ENCODE data around the gene ARL11. TPM values are rescaled to one million over a fixed set of nuclear protein-coding genes. Genes with fewer than 3 reads are reported as not detected.

Gene ARL11
- total RNA-seq, 3 donors from 2014 or later = 0.10 to 0.30 (median 0.18) TPM

DNA sequence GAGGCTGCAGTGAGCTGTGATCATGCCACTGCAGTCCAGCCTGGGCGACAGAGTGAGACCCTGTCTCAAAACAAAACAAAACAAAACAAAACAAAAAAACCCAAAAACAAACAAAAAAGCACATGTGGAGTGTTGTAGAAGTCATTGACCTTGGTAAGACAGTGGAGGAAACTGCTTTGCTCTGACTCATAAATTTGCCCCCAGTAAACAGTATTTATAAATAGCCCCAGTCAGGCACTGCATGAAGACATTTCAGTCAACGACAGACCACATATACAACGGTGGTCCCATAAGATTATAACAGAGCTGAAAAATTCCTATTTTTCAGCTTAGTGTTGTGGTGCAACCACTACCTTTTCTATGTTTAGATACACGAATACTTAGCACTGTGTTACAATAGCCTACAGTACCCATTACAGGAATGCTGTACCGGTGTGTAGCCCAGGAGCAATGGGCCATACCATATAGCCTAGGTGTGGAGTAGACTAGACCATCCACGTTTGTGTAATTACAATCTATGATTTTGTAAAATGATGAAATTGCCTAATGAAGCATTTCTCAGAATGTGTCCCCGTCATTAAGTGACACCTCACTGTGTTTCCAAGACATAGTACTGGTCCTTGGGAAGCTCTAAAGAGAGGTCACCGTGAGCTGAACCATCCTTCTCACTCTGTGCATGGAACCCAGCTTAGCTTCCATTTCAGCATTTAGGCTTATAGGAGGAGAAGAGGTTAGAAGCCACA is 1.1 kb downstream of the ARL11 start:
- Mint-ChIP-seq H3K27me3 (ENCODE audit: low read depth) (no peaks in the 10 kb centered on the region), H3K36me3 (ENCODE audit: insufficient read depth) (no peaks in the 10 kb centered on the region), H3K9me3 (no peaks in the 10 kb centered on the region), H3K4me1 (ENCODE audit: low read depth) (peaks cover 21% of the 10 kb centered on the region), H3K4me3 (peak overlapping the region; percentile 82)
- DNase-seq (no peak), ATAC-seq (no peak)

DNA sequence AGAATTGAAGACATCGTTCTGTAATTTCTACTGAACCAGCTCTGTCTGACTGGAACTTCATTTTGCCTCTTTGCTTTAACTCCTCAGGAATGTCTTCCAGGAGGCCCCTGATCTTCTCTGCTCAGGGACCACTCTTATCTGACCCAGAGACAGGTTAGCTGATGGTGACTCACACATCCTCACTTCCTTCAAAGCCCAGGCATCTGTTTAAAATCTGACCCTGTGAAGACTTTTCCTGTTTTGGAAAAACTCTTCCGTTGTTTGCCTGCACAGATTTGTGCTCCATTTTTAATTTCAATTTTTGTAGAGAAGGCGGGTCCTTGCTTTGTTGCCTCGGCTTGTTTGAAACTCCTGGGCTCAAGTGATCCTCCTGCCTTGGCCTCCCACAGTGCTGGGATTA is 1.6 kb downstream of the ARL11 start:
- Mint-ChIP-seq H3K4me1 (ENCODE audit: low read depth) (peaks cover 22% of the 10 kb centered on the region), H3K9me3 (no peaks in the 10 kb centered on the region), H3K36me3 (ENCODE audit: insufficient read depth) (no peaks in the 10 kb centered on the region), H3K27me3 (ENCODE audit: low read depth) (no peaks in the 10 kb centered on the region), H3K4me3 (no peak overlapping the region)
- DNase-seq (no peak), ATAC-seq (no peak)

DNA sequence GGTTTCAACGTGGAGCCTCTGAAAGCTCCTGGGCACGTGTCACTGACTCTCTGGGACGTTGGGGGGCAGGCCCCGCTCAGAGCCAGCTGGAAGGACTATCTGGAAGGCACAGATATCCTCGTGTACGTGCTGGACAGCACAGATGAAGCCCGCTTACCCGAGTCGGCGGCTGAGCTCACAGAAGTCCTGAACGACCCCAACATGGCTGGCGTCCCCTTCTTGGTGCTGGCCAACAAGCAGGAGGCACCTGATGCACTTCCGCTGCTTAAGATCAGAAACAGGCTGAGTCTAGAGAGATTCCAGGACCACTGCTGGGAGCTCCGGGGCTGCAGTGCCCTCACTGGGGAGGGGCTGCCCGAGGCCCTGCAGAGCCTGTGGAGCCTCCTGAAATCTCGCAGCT is 2.3 kb downstream of the ARL11 start:
- H3K4me1 Mint-ChIP-seq (ENCODE audit: low read depth) = peaks cover 27% of the 10 kb centered on the region
- no peaks in the 10 kb centered on the region for H3K9me3 Mint-ChIP-seq
- ATAC-seq (no peak), DNase-seq (no peak)
- H3K36me3 Mint-ChIP-seq (ENCODE audit: insufficient read depth) = no peaks in the 10 kb centered on the region
- H3K27me3 Mint-ChIP-seq (ENCODE audit: low read depth) = no peaks in the 10 kb centered on the region
- H3K4me3 Mint-ChIP-seq = no peak overlapping the region

DNA sequence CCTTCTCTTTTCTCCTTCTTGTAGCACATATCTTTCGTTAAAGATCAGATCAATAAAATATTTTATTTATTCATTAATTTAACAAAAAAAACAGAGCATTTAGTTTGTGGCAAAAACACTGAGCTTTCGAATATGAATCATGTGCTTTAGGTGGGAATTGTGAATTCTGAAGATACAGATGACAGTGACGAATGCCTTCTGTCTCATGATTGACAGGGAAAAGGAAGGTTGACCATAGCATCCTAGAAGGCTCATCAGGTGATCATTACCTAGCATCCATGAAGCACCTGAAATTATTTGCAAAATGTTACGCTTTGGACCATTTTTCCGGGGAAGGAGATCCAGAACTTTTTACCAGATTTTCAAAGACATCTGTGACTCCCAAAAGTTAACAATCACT is 3.8 kb downstream of the ARL11 start:
- H3K4me3 Mint-ChIP-seq = no peak overlapping the region
- H3K27me3 Mint-ChIP-seq (ENCODE audit: low read depth) = no peaks in the 10 kb centered on the region
- ATAC-seq (no peak), DNase-seq (no peak)
- no peaks in the 10 kb centered on the region for H3K9me3 Mint-ChIP-seq
- H3K4me1 Mint-ChIP-seq (ENCODE audit: low read depth) = peaks cover 37% of the 10 kb centered on the region
- no peaks in the 10 kb centered on the region for H3K36me3 Mint-ChIP-seq (ENCODE audit: insufficient read depth)

DNA sequence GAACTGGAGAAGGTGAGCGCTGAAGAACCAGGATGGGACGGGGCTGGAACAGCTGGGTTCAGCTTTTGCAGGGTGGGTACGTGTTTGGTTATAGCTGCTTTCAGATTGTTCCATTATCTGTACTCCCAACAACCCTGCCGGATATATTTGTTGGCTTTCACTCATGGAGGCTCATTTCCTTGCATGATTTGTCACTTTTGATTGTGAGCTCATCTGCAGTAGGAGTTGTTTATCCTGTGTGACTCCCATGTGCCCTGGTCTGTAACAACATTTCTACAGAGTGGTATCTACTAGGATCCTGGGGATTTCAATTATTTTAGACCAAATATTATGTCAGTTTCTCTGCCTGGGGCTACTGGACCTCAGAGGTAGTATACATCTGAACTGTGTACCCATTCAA is 5.4 kb downstream of the ARL11 start:
- DNase-seq = no peak
- H3K27me3 Mint-ChIP-seq (ENCODE audit: low read depth) = no peaks in the 10 kb centered on the region
- no peaks in the 10 kb centered on the region for H3K36me3 Mint-ChIP-seq (ENCODE audit: insufficient read depth)
- no peak for ATAC-seq
- no peaks in the 10 kb centered on the region for H3K9me3 Mint-ChIP-seq
- no peak overlapping the region for H3K4me3 Mint-ChIP-seq
- H3K4me1 Mint-ChIP-seq (ENCODE audit: low read depth) = peaks cover 28% of the 10 kb centered on the region

DNA sequence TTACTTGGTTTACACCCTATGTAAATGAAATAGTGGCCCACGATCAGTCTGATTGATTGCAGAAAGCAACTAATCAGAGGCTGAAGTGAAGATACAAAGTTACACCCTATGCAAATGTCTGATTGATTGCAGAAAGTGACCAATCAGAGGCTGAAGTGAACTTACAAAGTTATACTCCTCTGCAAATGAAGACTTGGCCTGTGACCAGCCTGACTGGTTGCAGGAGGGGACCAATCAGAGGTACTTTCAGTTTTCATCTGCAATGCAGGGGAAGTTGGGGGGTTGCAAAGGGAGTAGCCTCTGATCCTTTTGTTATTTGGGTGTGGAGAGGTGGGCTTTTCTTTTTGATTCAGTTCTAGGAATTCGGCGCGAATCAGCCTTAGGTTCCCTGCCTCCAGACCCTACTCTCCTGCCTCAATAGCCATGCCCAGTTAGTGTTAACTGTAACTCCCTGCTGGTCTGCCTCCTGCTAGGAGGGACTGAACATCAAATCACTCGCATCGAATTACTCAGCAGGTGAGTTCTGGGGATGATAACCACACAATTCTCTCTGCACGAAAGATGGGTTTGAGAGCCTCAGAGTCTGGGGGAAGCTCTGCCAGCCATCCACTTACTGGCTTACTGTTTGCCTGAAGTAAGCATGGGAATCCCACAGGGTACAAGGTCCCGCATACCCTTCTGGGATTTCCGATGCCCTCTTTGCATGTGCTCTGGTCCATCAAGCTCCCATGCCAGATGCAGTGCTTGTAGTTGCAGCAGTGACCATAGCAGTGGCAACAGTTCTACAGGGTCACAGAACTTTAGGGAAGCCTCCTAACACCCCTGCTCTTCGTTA is 7.5 kb downstream of the ARL11 start:
- Mint-ChIP-seq H3K27me3 (ENCODE audit: low read depth) (no peaks in the 10 kb centered on the region), H3K9me3 (no peaks in the 10 kb centered on the region), H3K4me1 (ENCODE audit: low read depth) (peaks cover 20% of the 10 kb centered on the region), H3K36me3 (ENCODE audit: insufficient read depth) (no peaks in the 10 kb centered on the region), H3K4me3 (peak overlapping the region; percentile 52)
- ATAC-seq (peak; percentile 76 to 78), DNase-seq (no peak)

DNA sequence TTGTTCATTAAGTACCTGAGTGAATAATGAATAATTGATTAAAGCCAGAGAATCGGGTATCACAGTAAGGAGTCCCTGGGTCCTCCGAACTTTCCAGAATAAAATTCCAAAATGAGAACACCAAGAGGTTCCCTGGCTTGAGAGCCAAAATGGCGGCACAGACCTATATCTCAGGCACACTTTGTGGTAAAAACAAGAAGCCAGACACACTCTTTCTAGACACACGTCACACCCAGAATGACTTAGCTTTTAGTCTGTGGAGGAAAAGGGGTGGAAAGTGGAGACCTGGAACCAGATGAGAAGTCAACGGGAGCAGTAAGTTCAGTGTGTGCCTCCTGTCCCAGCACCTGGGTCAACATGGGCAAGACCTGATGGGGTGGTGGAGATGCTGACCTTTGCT is 8.4 kb downstream of the ARL11 start:
- no peaks in the 10 kb centered on the region for H3K9me3 Mint-ChIP-seq
- no peaks in the 10 kb centered on the region for H3K27me3 Mint-ChIP-seq (ENCODE audit: low read depth)
- H3K36me3 Mint-ChIP-seq (ENCODE audit: insufficient read depth) = no peaks in the 10 kb centered on the region
- H3K4me3 Mint-ChIP-seq = peak overlapping the region; percentile 52
- DNase-seq (no peak), ATAC-seq (no peak)
- H3K4me1 Mint-ChIP-seq (ENCODE audit: low read depth) = peaks cover 20% of the 10 kb centered on the region

DNA sequence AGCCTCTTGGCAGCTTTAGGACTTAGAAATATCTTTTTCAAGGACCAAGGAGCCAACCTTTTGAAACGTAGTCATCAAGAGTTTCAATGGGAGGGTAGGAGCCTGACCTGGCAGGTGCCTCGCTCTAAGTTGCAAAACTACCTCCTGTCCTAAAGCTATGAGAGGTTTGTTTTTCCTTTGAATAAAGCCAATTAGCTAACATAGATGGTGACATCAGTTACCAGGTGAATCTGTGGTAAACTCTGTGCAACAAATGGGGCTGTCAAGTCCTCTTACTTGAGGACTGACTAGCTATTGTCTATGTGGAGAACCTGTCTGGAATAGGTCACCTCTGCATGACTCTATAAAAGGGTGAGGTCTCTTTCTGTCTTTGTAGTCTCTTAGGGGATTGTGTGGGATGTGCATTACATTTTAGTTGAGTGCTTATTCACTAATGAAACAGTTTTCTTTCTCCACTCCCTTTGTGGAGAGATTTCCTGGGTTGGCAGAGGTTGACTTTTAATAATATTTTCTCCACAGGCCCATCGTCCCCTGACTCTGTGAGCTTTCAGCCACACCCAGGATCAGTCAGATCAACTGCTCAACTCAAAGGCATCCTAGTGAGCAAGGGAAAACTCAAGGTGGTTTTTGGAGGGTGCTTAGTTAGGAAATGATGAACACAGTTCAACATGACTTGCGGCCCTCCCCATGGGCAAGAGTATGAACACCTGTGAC is 9.9 kb downstream of the ARL11 start:
- no peaks in the 10 kb centered on the region for H3K9me3 Mint-ChIP-seq
- DNase-seq (no peak), ATAC-seq (no peak)
- H3K27me3 Mint-ChIP-seq (ENCODE audit: low read depth) = no peaks in the 10 kb centered on the region
- H3K4me1 Mint-ChIP-seq (ENCODE audit: low read depth) = peaks cover 22% of the 10 kb centered on the region
- H3K4me3 Mint-ChIP-seq = no peak overlapping the region
- no peaks in the 10 kb centered on the region for H3K36me3 Mint-ChIP-seq (ENCODE audit: insufficient read depth)

DNA sequence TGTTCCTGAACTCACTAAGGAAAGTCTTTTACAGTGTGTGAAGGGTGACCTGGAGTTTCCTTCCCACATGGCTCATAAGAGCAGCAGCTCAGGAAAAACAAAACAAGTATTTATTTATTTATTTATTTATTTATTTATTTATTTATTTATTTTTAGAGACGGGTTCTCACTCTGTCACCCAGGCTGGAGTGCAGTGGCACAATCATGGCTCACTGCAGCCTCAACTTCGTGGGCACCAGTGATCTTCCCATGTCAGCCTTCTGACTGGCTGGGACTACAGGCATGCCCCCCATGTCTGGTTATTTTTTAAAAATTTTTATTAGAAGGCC is 10.4 kb downstream of the ARL11 start:
- Mint-ChIP-seq H3K9me3 (no peaks in the 10 kb centered on the region), H3K27me3 (ENCODE audit: low read depth) (no peaks in the 10 kb centered on the region), H3K36me3 (ENCODE audit: insufficient read depth) (no peaks in the 10 kb centered on the region), H3K4me3 (no peak overlapping the region), H3K4me1 (ENCODE audit: low read depth) (peaks cover 20% of the 10 kb centered on the region)
- DNase-seq (no peak), ATAC-seq (no peak)

DNA sequence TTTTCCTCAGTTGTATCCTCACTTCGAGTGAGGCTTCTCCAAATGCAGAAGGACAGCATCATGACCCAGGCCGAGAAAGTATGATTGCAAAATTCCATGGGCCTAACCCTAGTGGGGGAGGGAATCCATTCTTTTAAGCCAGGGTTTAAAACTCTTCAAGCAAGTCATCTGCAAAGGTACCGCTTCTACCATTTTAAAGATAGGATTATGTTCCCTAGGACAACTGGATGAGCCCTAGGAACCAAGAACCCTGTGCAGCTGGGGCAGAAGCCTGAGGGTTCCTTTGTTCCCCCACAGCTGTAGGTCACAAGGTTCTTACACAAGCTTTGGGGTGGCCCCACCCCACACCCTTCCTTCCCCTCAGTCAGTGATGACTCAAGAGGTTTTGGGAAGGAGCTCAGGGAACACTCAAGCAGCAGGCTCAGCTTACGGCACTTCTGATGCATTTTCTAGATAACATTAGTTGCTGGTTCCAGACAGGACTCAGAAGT is 13.5 kb downstream of the ARL11 start:
- Mint-ChIP-seq H3K27me3 (ENCODE audit: low read depth) (no peaks in the 10 kb centered on the region), H3K4me3 (no peak overlapping the region), H3K4me1 (ENCODE audit: low read depth) (peaks cover 13% of the 10 kb centered on the region), H3K9me3 (no peaks in the 10 kb centered on the region), H3K36me3 (ENCODE audit: insufficient read depth) (no peaks in the 10 kb centered on the region)
- ATAC-seq = no peak
- no peak for DNase-seq

DNA sequence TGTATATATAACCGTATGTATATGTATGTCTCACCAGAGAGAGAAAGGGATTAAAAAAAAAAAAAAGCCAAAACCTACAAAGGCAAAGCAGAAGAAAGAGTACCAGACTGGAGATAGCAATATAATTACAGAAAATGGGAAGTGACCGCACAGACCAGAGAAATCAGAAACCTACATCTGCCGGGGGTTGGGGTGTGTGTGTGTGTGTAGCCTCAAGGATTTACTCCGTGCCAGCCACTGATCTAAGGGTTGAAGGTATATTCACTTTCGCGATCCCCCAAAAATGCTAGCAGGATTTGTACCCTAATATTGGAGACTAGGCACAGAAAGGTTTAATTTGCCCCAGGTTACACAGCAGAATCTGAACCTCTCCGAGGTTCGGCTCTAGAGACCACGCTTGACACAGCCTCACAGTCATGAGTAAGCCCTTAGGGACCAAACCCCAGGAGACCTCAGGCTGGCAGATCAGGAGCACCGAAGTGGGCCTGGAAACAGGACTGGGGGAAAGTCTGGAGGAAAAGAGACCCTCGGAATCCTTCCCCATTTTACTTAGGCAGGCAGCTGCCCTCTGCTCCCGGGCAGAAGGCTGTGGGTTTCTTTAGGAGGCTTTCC is 14.8 kb downstream of the ARL11 start:
- Mint-ChIP-seq H3K9me3 (no peaks in the 10 kb centered on the region), H3K4me1 (ENCODE audit: low read depth) (peaks cover 13% of the 10 kb centered on the region), H3K27me3 (ENCODE audit: low read depth) (no peaks in the 10 kb centered on the region), H3K4me3 (peak overlapping the region; percentile 47), H3K36me3 (ENCODE audit: insufficient read depth) (no peaks in the 10 kb centered on the region)
- no peak for ATAC-seq
- no peak for DNase-seq

DNA sequence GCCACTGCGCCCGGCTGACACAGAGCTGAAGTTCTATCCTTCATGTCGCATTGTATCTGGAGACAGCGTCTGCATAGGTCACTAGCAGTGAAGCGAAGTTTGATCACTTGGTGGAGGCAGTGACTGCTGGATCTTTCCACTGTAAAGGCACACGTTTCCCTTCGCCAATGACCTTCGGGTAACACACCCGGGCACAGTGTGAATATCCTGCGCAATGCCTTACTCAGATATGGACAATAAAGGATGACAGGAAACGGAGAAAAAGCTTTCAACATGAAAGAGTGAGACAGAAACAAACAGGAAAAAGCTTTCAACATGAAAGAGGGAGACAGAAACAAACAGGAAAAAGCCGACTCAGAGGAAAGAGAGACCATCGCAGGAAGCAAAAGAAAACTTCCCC is 17.1 kb downstream of the ARL11 start:
- H3K4me3 Mint-ChIP-seq = peak overlapping the region; percentile 50

DNA sequence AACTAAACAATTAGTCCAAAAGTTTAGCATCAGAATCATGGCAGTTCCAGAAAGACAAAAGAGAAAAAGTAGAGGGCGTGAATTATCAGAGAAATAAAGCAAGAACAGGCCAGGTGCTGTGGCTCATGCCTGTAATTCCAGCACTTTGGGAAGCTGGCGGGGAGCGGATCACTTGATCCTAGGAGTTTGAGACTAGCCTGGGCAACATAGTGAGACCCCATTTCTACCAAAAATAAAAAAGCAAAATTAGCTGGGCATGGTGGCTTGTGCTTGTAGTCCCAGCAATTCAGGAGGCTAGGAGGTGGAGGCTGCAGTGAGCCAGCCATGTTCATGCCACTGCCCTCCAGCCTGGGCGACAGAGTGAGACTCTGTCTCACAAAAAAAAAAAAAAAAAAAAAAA is 18.4 kb downstream of the ARL11 start:
- no peak for ATAC-seq
- Mint-ChIP-seq H3K36me3 (ENCODE audit: insufficient read depth) (no peaks in the 10 kb centered on the region), H3K4me1 (ENCODE audit: low read depth) (peaks cover 13% of the 10 kb centered on the region), H3K27me3 (ENCODE audit: low read depth) (no peaks in the 10 kb centered on the region), H3K4me3 (no peak overlapping the region), H3K9me3 (no peaks in the 10 kb centered on the region)
- DNase-seq = no peak

More for the DNA sequence above, 17.1 kb downstream of the ARL11 start:
- DNase-seq (no peak), ATAC-seq (peak in 1 of 2 donors; percentile 18)
- peaks cover 13% of the 10 kb centered on the region for H3K4me1 Mint-ChIP-seq (ENCODE audit: low read depth)
- no peaks in the 10 kb centered on the region for H3K36me3 Mint-ChIP-seq (ENCODE audit: insufficient read depth)
- H3K9me3 Mint-ChIP-seq = no peaks in the 10 kb centered on the region
- H3K27me3 Mint-ChIP-seq (ENCODE audit: low read depth) = no peaks in the 10 kb centered on the region

DNA sequence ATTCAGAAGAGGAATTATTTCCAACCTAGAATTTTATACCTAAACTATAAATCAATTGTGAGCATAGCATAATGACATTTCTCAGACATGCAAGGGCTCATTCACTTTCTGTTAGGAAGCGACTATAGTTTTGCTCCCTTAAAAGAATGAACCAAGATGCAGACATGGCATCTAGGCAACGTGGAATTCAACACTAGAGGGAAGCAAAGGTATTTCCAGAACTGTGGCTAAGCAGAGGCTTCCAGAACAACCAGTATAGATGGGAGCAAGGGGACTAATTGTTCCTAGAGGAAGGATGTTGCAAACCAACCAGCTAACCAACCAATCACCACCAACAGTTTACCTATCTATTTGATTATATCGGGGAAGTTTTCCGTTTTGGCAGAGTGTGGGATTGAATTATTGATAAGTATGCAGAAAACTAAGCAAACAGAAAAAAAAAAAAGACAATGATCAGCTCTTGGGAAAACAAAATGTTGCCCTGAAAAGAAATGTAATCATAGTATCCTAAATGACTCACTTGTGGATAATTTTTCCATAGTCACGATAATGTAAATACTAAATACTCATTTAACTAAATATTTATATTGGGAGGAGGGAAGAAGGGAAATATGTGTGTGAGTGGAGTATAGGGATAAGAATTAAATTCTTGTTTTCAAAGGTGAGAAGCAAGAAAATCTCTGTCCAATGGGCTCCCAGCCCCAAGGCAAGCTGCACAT is 21.1 kb downstream of the ARL11 start:
- DNase-seq (no peak), ATAC-seq (no peak)
- no peaks in the 10 kb centered on the region for H3K9me3 Mint-ChIP-seq
- peaks cover 9% of the 10 kb centered on the region for H3K4me1 Mint-ChIP-seq (ENCODE audit: low read depth)
- no peaks in the 10 kb centered on the region for H3K36me3 Mint-ChIP-seq (ENCODE audit: insufficient read depth)
- H3K4me3 Mint-ChIP-seq = no peak overlapping the region
- no peaks in the 10 kb centered on the region for H3K27me3 Mint-ChIP-seq (ENCODE audit: low read depth)
